NCI-H524 treated with DMSO at 0.1 percent for 48 hours (cell line): ENCODE measurements around the gene SCAMP1.

Source experiments
- DNase-seq: peaks from one replicate; lab custom pipeline; 2025; lab: John Stamatoyannopoulos, UW

The SCAMP1 gene

GRCh38 chr5:78492650-78493049 is 132.2 kb downstream of the SCAMP1 start:
- no peak for DNase-seq

- no peak for DNase-seq
Measured at GRCh38 chr5:78495800-78496199, 135.4 kb downstream of the SCAMP1 start.

GRCh38 chr5:78496373-78496772 is 136.0 kb downstream of the SCAMP1 start:
- DNase-seq = no peak

- peak; percentile 85 for DNase-seq
Measured at GRCh38 chr5:78497573-78498533, 137.4 kb downstream of the SCAMP1 start.

- no peak for DNase-seq
Measured at GRCh38 chr5:78499485-78499884, 139.1 kb downstream of the SCAMP1 start.

GRCh38 chr5:78500028-78500427 is 139.6 kb downstream of the SCAMP1 start:
- no peak for DNase-seq

- DNase-seq = no peak
Measured at GRCh38 chr5:78500871-78501270, 140.5 kb downstream of the SCAMP1 start.

- DNase-seq = no peak
Measured at GRCh38 chr5:78501411-78502352, 141.3 kb downstream of the SCAMP1 start.

- no peak for DNase-seq
Measured at GRCh38 chr5:78503958-78504653, 143.7 kb downstream of the SCAMP1 start.

- peak; percentile 44 for DNase-seq
Measured at GRCh38 chr5:78504704-78505677, 144.6 kb downstream of the SCAMP1 start.

GRCh38 chr5:78505860-78506259 is 145.4 kb downstream of the SCAMP1 start:
- DNase-seq = no peak

- no peak for DNase-seq
Measured at GRCh38 chr5:78506261-78507024, 146.0 kb downstream of the SCAMP1 start.

GRCh38 chr5:78507531-78507930 is 147.1 kb downstream of the SCAMP1 start:
- no peak for DNase-seq

- no peak for DNase-seq
Measured at GRCh38 chr5:78508186-78508765, 147.9 kb downstream of the SCAMP1 start.

GRCh38 chr5:78509145-78509865 is 148.9 kb downstream of the SCAMP1 start:
- no peak for DNase-seq

- no peak for DNase-seq
Measured at GRCh38 chr5:78509884-78510769, 149.7 kb downstream of the SCAMP1 start.

GRCh38 chr5:78511121-78511906 is 150.9 kb downstream of the SCAMP1 start:
- no peak for DNase-seq
